ENCODE data around the gene TMEM150B. TPM values are rescaled to one million over a fixed set of nuclear protein-coding genes. Genes with fewer than 3 reads are reported as not detected.

Gene TMEM150B
- total RNA-seq, 1 experiment from 2014 or later, result not detected

DNA sequence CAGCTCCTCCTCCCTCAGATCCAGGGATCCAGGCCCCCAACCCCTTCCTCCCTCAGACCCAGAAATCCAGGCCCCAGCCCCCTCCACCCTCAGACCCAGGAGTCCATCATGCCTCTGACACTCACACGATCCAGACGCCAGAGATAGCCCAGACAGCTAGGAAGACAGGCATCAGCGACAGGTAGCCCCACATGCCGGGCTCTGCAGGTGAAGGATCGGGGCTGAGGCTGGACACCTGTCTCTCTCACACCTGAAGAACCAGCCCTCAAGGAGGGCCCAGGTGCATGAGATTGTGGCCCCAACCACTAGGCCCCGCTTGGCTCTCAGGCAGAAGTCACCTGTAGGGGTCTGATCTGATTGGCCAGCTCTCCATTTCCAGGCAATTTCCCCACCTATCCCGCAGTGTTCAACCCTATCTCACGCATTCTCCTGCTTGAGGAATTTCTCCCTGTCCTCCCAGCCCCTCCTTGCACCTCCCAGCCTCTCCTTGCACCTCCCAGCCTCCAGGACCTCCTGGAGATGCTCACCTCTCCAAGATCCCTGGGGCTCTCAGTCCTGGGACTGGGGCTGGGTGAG, 4.2 kb downstream of the TMEM150B start:
- no peak overlapping the region for H3K27ac ChIP-seq (ENCODE audit: low read depth, low read length, poor library complexity, severe bottlenecking)
- no peaks in the 10 kb centered on the region for H3K36me3 ChIP-seq (ENCODE audit: insufficient read depth, low read length, poor library complexity, severe bottlenecking)
- ChIA-PET POLR2A (ENCODE audit: low non-redundant PET) (interaction anchor here (0.6 kb wide), 1 partner anchor 18 kb away, joined by 4 read pairs; the partner anchor contains the start of gene KMT5C), CTCF (no interaction called here)
- H3K4me1 ChIP-seq (ENCODE audit: insufficient read depth, low read length, poor library complexity, severe bottlenecking), result no peaks in the 10 kb centered on the region
- H3K4me3 ChIP-seq (ENCODE audit: low read depth, low read length, poor library complexity, severe bottlenecking), result no peak overlapping the region
- no peak for TF ChIP-seq EZH2 (IDR thresholded peaks at IDR 0.05; ENCODE audit: borderline replicate concordance, low read depth, low read length, poor library complexity, severe bottlenecking)
- TF ChIP-seq, protein P1, sequence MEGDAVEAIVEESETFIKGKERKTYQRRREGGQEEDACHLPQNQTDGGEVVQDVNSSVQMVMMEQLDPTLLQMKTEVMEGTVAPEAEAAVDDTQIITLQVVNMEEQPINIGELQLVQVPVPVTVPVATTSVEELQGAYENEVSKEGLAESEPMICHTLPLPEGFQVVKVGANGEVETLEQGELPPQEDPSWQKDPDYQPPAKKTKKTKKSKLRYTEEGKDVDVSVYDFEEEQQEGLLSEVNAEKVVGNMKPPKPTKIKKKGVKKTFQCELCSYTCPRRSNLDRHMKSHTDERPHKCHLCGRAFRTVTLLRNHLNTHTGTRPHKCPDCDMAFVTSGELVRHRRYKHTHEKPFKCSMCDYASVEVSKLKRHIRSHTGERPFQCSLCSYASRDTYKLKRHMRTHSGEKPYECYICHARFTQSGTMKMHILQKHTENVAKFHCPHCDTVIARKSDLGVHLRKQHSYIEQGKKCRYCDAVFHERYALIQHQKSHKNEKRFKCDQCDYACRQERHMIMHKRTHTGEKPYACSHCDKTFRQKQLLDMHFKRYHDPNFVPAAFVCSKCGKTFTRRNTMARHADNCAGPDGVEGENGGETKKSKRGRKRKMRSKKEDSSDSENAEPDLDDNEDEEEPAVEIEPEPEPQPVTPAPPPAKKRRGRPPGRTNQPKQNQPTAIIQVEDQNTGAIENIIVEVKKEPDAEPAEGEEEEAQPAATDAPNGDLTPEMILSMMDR (conservative IDR thresholded peaks at IDR 0.05; ENCODE audit: low read depth, low read length), result no peak
- H3K9me3 ChIP-seq (ENCODE audit: low read depth, low read length, poor library complexity, severe bottlenecking), result no peaks in the 10 kb centered on the region
- no peak for DNase-seq (ENCODE audit: low spot score)
- H3K27me3 ChIP-seq (replicated peaks; ENCODE audit: insufficient read depth, low read depth, low read length, poor library complexity), result no peaks in the 10 kb centered on the region
- BruUV-seq (replicated peaks), result no TSS peak
- intact Hi-C loops (cut with micrococcal nuclease; ENCODE audit: unreplicated experiment), result no loop called here

DNA sequence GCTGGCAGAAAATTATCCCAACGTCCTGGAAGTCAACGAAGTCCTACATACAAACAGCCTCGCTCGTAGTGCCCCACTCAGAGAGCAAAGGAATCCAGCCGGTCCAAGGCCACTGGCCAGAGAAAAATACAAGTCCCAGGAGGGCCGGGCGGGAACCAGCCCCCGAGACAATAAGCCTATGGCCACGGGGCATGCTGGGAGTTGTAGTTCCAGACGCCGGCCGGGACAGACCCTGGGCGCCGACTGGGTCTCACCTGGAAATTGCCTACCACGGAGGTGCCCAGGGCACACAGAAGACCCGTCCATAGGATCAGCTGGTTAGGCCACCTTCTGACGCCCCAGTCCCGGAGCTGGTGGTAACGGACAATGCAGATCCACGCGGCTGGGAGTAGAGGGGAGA, 5.4 kb downstream of the TMEM150B start:
- Histone ChIP-seq H3K27ac (ENCODE audit: low read depth, low read length, poor library complexity, severe bottlenecking) (no peak overlapping the region), H3K9me3 (ENCODE audit: low read depth, low read length, poor library complexity, severe bottlenecking) (no peaks in the 10 kb centered on the region), H3K4me3 (ENCODE audit: low read depth, low read length, poor library complexity, severe bottlenecking) (no peak overlapping the region), H3K36me3 (ENCODE audit: insufficient read depth, low read length, poor library complexity, severe bottlenecking) (no peaks in the 10 kb centered on the region), H3K4me1 (ENCODE audit: insufficient read depth, low read length, poor library complexity, severe bottlenecking) (no peaks in the 10 kb centered on the region), H3K27me3 (replicated peaks; ENCODE audit: insufficient read depth, low read depth, low read length, poor library complexity) (no peaks in the 10 kb centered on the region)
- DNase-seq (ENCODE audit: low spot score), result peak; percentile 53
- ChIA-PET CTCF (no interaction called here), POLR2A (ENCODE audit: low non-redundant PET) (no interaction called here)
- intact Hi-C loops (cut with micrococcal nuclease; ENCODE audit: unreplicated experiment), result no loop called here
- no peak for TF ChIP-seq EZH2 (IDR thresholded peaks at IDR 0.05; ENCODE audit: borderline replicate concordance, low read depth, low read length, poor library complexity, severe bottlenecking)
- TF ChIP-seq, protein P1 (conservative IDR thresholded peaks at IDR 0.05; ENCODE audit: low read depth, low read length), result no peak
- no TSS peak for BruUV-seq (replicated peaks)

DNA sequence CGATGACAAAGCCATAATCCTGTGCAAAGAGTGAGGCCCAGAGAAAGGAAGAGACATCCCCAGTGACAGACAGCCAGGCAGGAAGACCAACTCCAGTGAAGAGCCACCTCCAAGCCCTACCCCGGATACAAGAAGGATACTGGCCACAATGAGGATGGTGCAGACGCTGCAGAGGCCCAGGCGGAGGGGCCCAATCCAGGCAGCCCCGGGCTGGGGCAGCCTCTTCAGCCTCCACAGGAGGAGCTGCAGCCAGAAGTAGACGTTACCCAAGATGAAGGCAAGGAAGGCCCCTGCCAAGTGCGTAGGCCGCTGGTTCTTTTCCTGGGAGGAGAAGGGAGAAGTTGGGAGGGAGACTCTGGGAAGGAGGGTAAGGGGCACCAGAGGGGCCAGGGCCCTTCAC, 8.5 kb downstream of the TMEM150B start:
- DNase-seq (ENCODE audit: low spot score), result no peak
- Histone ChIP-seq H3K4me3 (ENCODE audit: low read depth, low read length, poor library complexity, severe bottlenecking) (no peak overlapping the region), H3K36me3 (ENCODE audit: insufficient read depth, low read length, poor library complexity, severe bottlenecking) (no peaks in the 10 kb centered on the region), H3K4me1 (ENCODE audit: insufficient read depth, low read length, poor library complexity, severe bottlenecking) (no peaks in the 10 kb centered on the region), H3K27ac (ENCODE audit: low read depth, low read length, poor library complexity, severe bottlenecking) (no peak overlapping the region), H3K27me3 (replicated peaks; ENCODE audit: insufficient read depth, low read depth, low read length, poor library complexity) (no peaks in the 10 kb centered on the region), H3K9me3 (ENCODE audit: low read depth, low read length, poor library complexity, severe bottlenecking) (no peaks in the 10 kb centered on the region)
- no peak for TF ChIP-seq EZH2 (IDR thresholded peaks at IDR 0.05; ENCODE audit: borderline replicate concordance, low read depth, low read length, poor library complexity, severe bottlenecking)
- TF ChIP-seq, protein P1 (conservative IDR thresholded peaks at IDR 0.05; ENCODE audit: low read depth, low read length), result no peak
- ChIA-PET POLR2A (ENCODE audit: low non-redundant PET) (no interaction called here), CTCF (no interaction called here)
- BruUV-seq (replicated peaks), result no TSS peak
- intact Hi-C loops (cut with micrococcal nuclease; ENCODE audit: unreplicated experiment), result no loop called here

Data from A673 (cell line).